ENCODE results near the gene SLC23A2.
A peak's percentile ranks its signal among the peaks of the same experiment; 100 is the strongest.

The SLC23A2 gene

GRCh38 chr20:4832469-4832868 lies 168.8 kb downstream of the SLC23A2 start:
- CTCF ChIA-PET, result interaction anchor here (1.0 kb wide), 1 partner anchor 682 kb away, joined by 4 read pairs; no protein-coding TSS in a partner anchor
- TF ChIP-seq ZNF146 (tag by site-specific recombination; IDR thresholded peaks at IDR 0.05) (peak; percentile 87), ZNF132 (tag by site-specific recombination; IDR thresholded peaks at IDR 0.05; ENCODE audit: borderline replicate concordance) (no peak)

GRCh38 chr20:4830696-4831095 lies 170.6 kb downstream of the SLC23A2 start:
- Histone ChIP-seq H3K4me3 (ENCODE audit: low read depth, low read length) (no peak overlapping the region), H3K36me3 (ENCODE audit: control insufficient read depth in 2 of 2, insufficient read depth in 1 of 2, low read length in 2 of 2) (no peaks in the 10 kb centered on the region), H3K4me1 (ENCODE audit: control insufficient read depth, insufficient read depth, low read length) (peaks cover 12% of the 10 kb centered on the region), H3K27ac (ENCODE audit: extremely low read depth, low read depth, low read length) (no peak overlapping the region), H3K9me3 (ENCODE audit: control insufficient read depth, insufficient read depth, low read depth, low read length) (no peaks in the 10 kb centered on the region)
- ChIA-PET POLR2A (no interaction called here), CTCF (interaction anchor here (0.7 kb wide), 1 partner anchor 338 kb away, joined by 3 read pairs; no protein-coding TSS in a partner anchor)
- no peak for TF ChIP-seq ZBTB11 (tag by site-specific recombination; conservative IDR thresholded peaks at IDR 0.05; ENCODE audit: low read depth)
- no peak for TF ChIP-seq AEBP2 (tag by site-specific recombination; IDR thresholded peaks at IDR 0.05; ENCODE audit: borderline replicate concordance)
- TF ChIP-seq KLF7 (tag by site-specific recombination; IDR thresholded peaks at IDR 0.05; ENCODE audit: borderline replicate concordance), result no peak
- TF ChIP-seq ZNF555 (tag by site-specific recombination; conservative IDR thresholded peaks at IDR 0.05), result no peak
- no peak for TF ChIP-seq GLIS1 (tag by site-specific recombination; IDR thresholded peaks at IDR 0.05)
- no peak for TF ChIP-seq ZNF132 (tag by site-specific recombination; IDR thresholded peaks at IDR 0.05; ENCODE audit: borderline replicate concordance)
- no peak for TF ChIP-seq ATF2 (tag by site-specific recombination; IDR thresholded peaks at IDR 0.05; ENCODE audit: low read depth)

More at GRCh38 chr20:4832469-4832868, 168.8 kb downstream of the SLC23A2 start:
- Histone ChIP-seq H3K4me3 (ENCODE audit: low read depth, low read length) (no peak overlapping the region), H3K4me1 (ENCODE audit: control insufficient read depth, insufficient read depth, low read length) (peaks cover 12% of the 10 kb centered on the region), H3K27ac (ENCODE audit: extremely low read depth, low read depth, low read length) (no peak overlapping the region), H3K36me3 (ENCODE audit: control insufficient read depth in 2 of 2, insufficient read depth in 1 of 2, low read length in 2 of 2) (no peaks in the 10 kb centered on the region), H3K9me3 (ENCODE audit: control insufficient read depth, insufficient read depth, low read depth, low read length) (no peaks in the 10 kb centered on the region)
- POLR2A ChIA-PET, result no interaction called here

- TF ChIP-seq PRDM6 (tag by site-specific recombination; IDR thresholded peaks at IDR 0.05) (peak; percentile 62), FEZF1 (tag by site-specific recombination; IDR thresholded peaks at IDR 0.05) (peak; percentile 38; the same call in 1 of the 2 replicates), ZNF701 (tag by site-specific recombination; IDR thresholded peaks at IDR 0.05) (no peak)
- peaks cover 12% of the 10 kb centered on the region for H3K4me1 ChIP-seq (ENCODE audit: control insufficient read depth, insufficient read depth, low read length)
- no peak overlapping the region for H3K4me3 ChIP-seq (ENCODE audit: low read depth, low read length)
- CTCF ChIA-PET, result interaction anchor here (0.7 to 1.2 kb wide), 2 partner anchors 10 to 338 kb away, joined by 3 to 7 read pairs; no protein-coding TSS in a partner anchor
- no peaks in the 10 kb centered on the region for H3K9me3 ChIP-seq (ENCODE audit: control insufficient read depth, insufficient read depth, low read depth, low read length)
- POLR2A ChIA-PET, result no interaction called here
- H3K27ac ChIP-seq (ENCODE audit: extremely low read depth, low read depth, low read length), result no peak overlapping the region
- no peaks in the 10 kb centered on the region for H3K36me3 ChIP-seq (ENCODE audit: control insufficient read depth in 2 of 2, insufficient read depth in 1 of 2, low read length in 2 of 2)
Measured at GRCh38 chr20:4830259-4830658, 171.1 kb downstream of the SLC23A2 start.

All from HEK293 (cell line).